ENCODE data around the gene PGLYRP4. TPM values are rescaled to one million over a fixed set of nuclear protein-coding genes. Genes with fewer than 3 reads are reported as not detected.

The PGLYRP4 gene
- total and polyA plus RNA-seq, 8 donors = not detected

GRCh38 chr1:153291514-153291913 is 57.1 kb downstream of the PGLYRP4 start:
- DNase-seq (no peak), ATAC-seq (no peak)
- no peak overlapping the region for H3K4me3 ChIP-seq
- H3K27me3 ChIP-seq = peaks cover 0 to 34% of the 10 kb centered on the region in 2 donors
- H3K36me3 ChIP-seq = no peaks in the 10 kb centered on the region
- no peak for TF ChIP-seq CTCF (IDR thresholded peaks at IDR 0.05)
- no peaks in the 10 kb centered on the region for H3K4me1 ChIP-seq
- intact Hi-C loops (cut with DNase I) = no loop called here
- no peaks in the 10 kb centered on the region for H3K9me3 ChIP-seq
- no peak overlapping the region for H3K27ac ChIP-seq

- TF ChIP-seq CTCF (IDR thresholded peaks at IDR 0.05) = peak; percentile 8 to 48
- ATAC-seq (peak; percentile 62), DNase-seq (peak in 1 of 4 donors; percentile 78)
- Histone ChIP-seq H3K9me3 (no peaks in the 10 kb centered on the region), H3K27me3 (peaks cover 0 to 30% of the 10 kb centered on the region in 2 donors), H3K4me1 (no peaks in the 10 kb centered on the region), H3K4me3 (no peak overlapping the region), H3K36me3 (no peaks in the 10 kb centered on the region), H3K27ac (no peak overlapping the region)
- intact Hi-C loops (cut with DNase I) = no loop called here
Measured at GRCh38 chr1:153288634-153289275, 59.9 kb downstream of the PGLYRP4 start.

Other genes starting within 250 kb of the PGLYRP4 start
- not detected for gene SPRR2F, start 235.3 kb downstream of the PGLYRP4 start, total RNA-seq
- under 1 TPM in 1 of 6 donors, not detected in 5; 0.63 TPM for gene SPRR2F, start 235.3 kb downstream of the PGLYRP4 start, polyA plus RNA-seq (ENCODE audit: insufficient read length in 6 of 6)
- not detected for gene SPRR2G, start 198.0 kb downstream of the PGLYRP4 start, total RNA-seq
- gene SPRR2G, start 198.0 kb downstream of the PGLYRP4 start, polyA plus RNA-seq (ENCODE audit: insufficient read length in 6 of 6) = not detected
- not detected for gene LELP1, start 145.4 kb downstream of the PGLYRP4 start, total RNA-seq
- not detected for gene LELP1, start 145.4 kb downstream of the PGLYRP4 start, polyA plus RNA-seq (ENCODE audit: insufficient read length in 6 of 6)
- not detected for gene PRR9, start 131.3 kb downstream of the PGLYRP4 start, total RNA-seq
- not detected for gene PRR9, start 131.3 kb downstream of the PGLYRP4 start, polyA plus RNA-seq (ENCODE audit: insufficient read length in 6 of 6)
- not detected for gene LORICRIN, start 89.2 kb downstream of the PGLYRP4 start, total RNA-seq
- gene LORICRIN, start 89.2 kb downstream of the PGLYRP4 start, polyA plus RNA-seq (ENCODE audit: insufficient read length in 6 of 6) = not detected
- not detected for gene PGLYRP3, start 35.9 kb downstream of the PGLYRP4 start, total RNA-seq
- gene PGLYRP3, start 35.9 kb downstream of the PGLYRP4 start, polyA plus RNA-seq (ENCODE audit: insufficient read length in 6 of 6) = not detected
- 1,000 to 10,000 TPM in 1 of 2 donors, 100 to 1,000 TPM in 1; 193 to 1,552 TPM for gene S100A9, start 9.0 kb upstream of the PGLYRP4 start, total RNA-seq
- 10 to 100 TPM; 17.0 to 45.0 (median 28.3) TPM for gene S100A9, start 9.0 kb upstream of the PGLYRP4 start, polyA plus RNA-seq (ENCODE audit: insufficient read length in 6 of 6)
- gene S100A12, start 26.8 kb upstream of the PGLYRP4 start, total RNA-seq = 100 to 1,000 TPM in 1 of 2 donors, 10 to 100 TPM in 1; 12.1 to 178 TPM
- gene S100A12, start 26.8 kb upstream of the PGLYRP4 start, polyA plus RNA-seq (ENCODE audit: insufficient read length in 6 of 6) = 1 to 10 TPM; 1.1 to 6.9 (median 3.2) TPM
- 1,000 to 10,000 TPM in 1 of 2 donors, 10 to 100 TPM in 1; 97.7 to 1,365 TPM for gene S100A8, start 42.2 kb upstream of the PGLYRP4 start, total RNA-seq
- 10 to 100 TPM; 10.2 to 33.2 (median 19.9) TPM for gene S100A8, start 42.2 kb upstream of the PGLYRP4 start, polyA plus RNA-seq (ENCODE audit: insufficient read length in 6 of 6)
- not detected for gene S100A7A, start 67.7 kb upstream of the PGLYRP4 start, total RNA-seq
- not detected for gene S100A7A, start 67.7 kb upstream of the PGLYRP4 start, polyA plus RNA-seq (ENCODE audit: insufficient read length in 6 of 6)
- not detected for gene S100A7, start 111.8 kb upstream of the PGLYRP4 start, total RNA-seq
- gene S100A7, start 111.8 kb upstream of the PGLYRP4 start, polyA plus RNA-seq (ENCODE audit: insufficient read length in 6 of 6) = not detected
- 1,000 to 10,000 TPM; 1,672 to 1,797 TPM for gene S100A6, start 187.2 kb upstream of the PGLYRP4 start, total RNA-seq
- gene S100A6, start 187.2 kb upstream of the PGLYRP4 start, polyA plus RNA-seq (ENCODE audit: insufficient read length in 6 of 6) = 100 to 1,000 TPM; 156 to 248 (median 183) TPM
- gene S100A5, start 192.1 kb upstream of the PGLYRP4 start, total RNA-seq = under 1 TPM in 1 of 2 donors, not detected in 1; 0.42 TPM
- under 1 TPM in 3 of 6 donors, not detected in 3; 0.18 to 0.38 (median 0.34) TPM for gene S100A5, start 192.1 kb upstream of the PGLYRP4 start, polyA plus RNA-seq (ENCODE audit: insufficient read length in 6 of 6)
- 1,000 to 10,000 TPM in 1 of 2 donors, 100 to 1,000 TPM in 1; 257 to 1,192 TPM for gene S100A4, start 197.0 kb upstream of the PGLYRP4 start, total RNA-seq
- 10 to 100 TPM; 15.0 to 24.6 (median 21.9) TPM for gene S100A4, start 197.0 kb upstream of the PGLYRP4 start, polyA plus RNA-seq (ENCODE audit: insufficient read length in 6 of 6)
- gene S100A3, start 200.4 kb upstream of the PGLYRP4 start, total RNA-seq = 1 to 10 TPM; 1.7 to 7.7 TPM
- gene S100A3, start 200.4 kb upstream of the PGLYRP4 start, polyA plus RNA-seq (ENCODE audit: insufficient read length in 6 of 6) = under 1 TPM in 2 of 6 donors, not detected in 4; 0.20 to 0.58 TPM
- gene S100A2, start 217.0 kb upstream of the PGLYRP4 start, total RNA-seq = 10 to 100 TPM in 1 of 2 donors, 1 to 10 TPM in 1; 7.1 to 25.9 TPM
- 1 to 10 TPM in 4 of 6 donors, under 1 TPM in 2; 0.51 to 1.3 (median 1.0) TPM for gene S100A2, start 217.0 kb upstream of the PGLYRP4 start, polyA plus RNA-seq (ENCODE audit: insufficient read length in 6 of 6)